GM19324 (cell line): ENCODE measurements around the gene CPNE4.
"Not testable (repeated sequence)": the region's sequence is repeated elsewhere in the genome, so short reads cannot be mapped to it uniquely, and the experiment has no call there.

Experiments used
- ATAC-seq: cut with Tn5 transposase; IDR thresholded peaks from one replicate; pipeline ENCODE4 v1.9.1; 2021; ENCODE audit warnings: mild to moderate bottlenecking, moderate library complexity; ENCODE audit not compliant: unreplicated experiment, low FRiP score

The CPNE4 gene

DNA sequence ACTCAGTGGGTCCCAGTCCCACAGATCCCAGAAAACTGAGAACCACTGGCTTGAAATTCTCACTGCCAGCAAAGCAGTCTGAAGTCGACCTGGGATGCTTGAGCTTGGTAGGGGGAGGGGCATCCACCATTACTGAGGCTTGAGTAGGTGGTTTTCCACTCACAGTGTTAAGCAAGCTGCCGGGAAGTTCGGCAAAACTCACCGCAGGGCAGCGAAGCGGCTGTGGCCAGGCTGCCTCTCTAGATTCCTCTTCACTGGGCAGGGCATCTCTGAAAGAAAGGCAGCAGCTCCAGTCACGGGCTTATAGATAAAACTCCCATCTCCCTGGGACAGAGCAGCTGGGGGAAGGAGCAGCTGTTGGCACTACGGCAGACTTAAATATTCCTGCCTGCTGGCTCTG lies 71.4 kb downstream of the CPNE4 start:
- ATAC-seq, result not testable (repeated sequence)

DNA sequence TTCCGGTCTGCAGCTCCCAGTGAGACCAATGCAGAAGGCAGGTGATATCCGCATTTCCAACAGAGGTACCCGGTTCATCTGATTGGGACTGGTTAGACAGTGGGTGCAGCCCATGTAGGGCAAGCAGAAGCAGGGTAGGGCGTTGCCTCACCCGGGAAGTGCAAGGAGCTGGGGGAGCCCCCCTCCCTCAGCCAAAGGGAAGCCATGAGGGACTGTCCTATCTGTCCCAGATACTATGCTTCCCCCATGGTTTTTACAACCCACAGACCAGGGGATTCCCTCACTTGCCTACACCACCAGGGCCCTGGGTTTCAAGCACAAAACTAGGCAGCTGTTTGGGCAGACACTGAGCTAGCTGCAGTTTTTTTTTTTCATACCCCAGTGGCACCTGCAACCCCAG lies 71.8 kb downstream of the CPNE4 start:
- ATAC-seq, result no peak

- ATAC-seq, result no peak
Observed at GRCh38 chr3:131960324-131960723, 74.5 kb downstream of the CPNE4 start.

- no peak for ATAC-seq
Observed at GRCh38 chr3:131957980-131958379, 76.8 kb downstream of the CPNE4 start.

DNA sequence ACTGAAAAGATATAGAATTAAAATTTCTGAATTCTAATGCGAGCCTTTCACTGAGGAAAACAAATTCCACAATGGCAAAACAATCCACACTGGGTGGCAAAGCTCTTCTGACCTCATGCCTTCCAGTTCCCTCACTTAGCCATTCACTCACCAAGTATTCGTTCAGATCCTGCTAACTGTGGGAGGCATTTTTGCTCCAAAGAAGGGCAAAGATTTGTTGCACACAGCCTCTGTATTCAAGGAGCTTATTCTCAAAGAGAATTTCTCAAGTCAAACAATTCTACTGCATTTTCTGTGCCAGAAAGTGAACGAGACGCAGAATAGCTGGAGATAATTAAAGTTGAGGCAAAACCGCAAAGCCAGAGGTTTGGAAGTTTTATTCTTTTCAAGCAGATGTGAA lies 77.3 kb downstream of the CPNE4 start:
- ATAC-seq, result no peak

GRCh38 chr3:131948806-131949205 lies 86.0 kb downstream of the CPNE4 start:
- ATAC-seq, result no peak

GRCh38 chr3:131944676-131945075 lies 90.1 kb downstream of the CPNE4 start:
- no peak for ATAC-seq

GRCh38 chr3:131933665-131934064 lies 101.1 kb downstream of the CPNE4 start:
- no peak for ATAC-seq

DNA sequence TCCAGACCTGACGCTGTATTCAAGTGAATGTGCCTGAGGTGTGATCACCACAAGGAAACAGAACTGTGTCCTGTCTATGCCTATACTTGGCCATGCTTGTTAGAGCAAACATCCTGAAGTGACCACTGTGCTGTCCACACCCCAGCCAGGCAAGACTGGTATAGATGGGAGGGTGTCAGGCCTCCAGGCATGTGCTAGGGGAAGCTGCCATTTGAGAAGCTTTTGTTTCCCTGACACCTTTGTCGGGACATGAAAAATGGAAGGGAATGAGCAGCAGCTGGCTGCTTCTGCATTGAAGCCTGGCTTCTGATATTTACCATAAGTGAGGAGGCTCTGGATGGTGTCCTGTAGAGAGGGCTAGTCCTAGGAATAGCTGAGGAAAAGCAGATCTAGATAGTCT lies 106.2 kb downstream of the CPNE4 start:
- ATAC-seq, result no peak

GRCh38 chr3:131925571-131925970 lies 109.2 kb downstream of the CPNE4 start:
- no peak for ATAC-seq

DNA sequence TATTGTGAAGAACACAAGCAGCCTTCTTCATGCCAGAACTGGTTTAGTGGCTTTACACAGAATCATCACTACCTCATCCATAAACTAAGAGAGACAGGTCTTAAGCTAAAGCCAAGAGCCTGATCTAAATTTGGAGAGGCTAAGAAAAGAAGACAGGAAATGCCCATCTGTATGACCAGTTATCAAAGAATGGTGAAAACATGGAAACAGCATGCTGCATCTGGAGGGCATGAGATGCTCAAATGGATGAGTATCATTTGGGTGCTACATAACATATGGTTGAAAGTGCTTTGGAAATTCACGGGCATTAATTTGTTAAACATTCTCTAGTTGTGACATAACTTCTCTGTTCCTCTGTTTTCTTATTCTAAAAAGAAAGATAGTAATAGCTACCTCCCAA lies 112.5 kb downstream of the CPNE4 start:
- no peak for ATAC-seq

DNA sequence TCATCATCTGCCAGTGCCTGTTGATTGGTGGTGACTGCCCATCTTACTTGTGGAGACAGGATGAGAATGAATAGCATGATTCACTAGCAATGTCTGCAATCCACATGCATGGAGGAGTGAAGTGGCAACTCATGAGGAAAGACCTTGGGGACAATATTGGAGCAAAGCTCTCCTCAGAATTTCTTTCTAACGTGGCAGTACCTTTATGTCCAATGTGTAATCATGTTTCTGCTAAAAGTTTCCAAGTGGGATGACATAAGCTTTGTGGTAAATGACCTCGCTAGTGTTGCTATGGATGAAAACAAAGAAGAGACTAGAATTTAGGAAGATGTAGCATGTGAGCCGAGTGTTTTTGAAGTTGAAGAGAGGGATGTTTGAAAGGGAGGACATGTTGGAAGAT lies 117.8 kb downstream of the CPNE4 start:
- ATAC-seq, result no peak

GRCh38 chr3:131914090-131914691 lies 120.6 kb downstream of the CPNE4 start:
- no peak for ATAC-seq

DNA sequence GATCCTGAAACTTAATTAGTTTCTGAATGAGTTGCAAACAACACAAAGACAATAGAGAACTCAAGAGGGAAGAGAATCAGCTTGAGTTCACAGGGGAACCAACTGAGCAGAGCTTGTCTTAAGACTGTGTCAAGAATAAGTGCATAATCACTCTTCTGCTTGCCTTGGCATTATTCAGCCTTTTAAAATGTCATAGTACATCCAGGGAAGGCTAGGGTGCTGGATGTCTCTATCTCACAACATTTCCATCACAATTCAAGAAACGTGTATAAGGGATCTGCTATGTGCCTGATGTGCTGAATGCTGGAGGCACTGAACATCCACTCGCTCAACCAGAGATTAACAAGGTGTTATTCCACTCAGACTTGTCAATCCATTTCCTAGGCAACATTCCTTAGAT lies 122.6 kb downstream of the CPNE4 start:
- no peak for ATAC-seq

- no peak for ATAC-seq
Observed at GRCh38 chr3:131907796-131908195, 127.0 kb downstream of the CPNE4 start.

DNA sequence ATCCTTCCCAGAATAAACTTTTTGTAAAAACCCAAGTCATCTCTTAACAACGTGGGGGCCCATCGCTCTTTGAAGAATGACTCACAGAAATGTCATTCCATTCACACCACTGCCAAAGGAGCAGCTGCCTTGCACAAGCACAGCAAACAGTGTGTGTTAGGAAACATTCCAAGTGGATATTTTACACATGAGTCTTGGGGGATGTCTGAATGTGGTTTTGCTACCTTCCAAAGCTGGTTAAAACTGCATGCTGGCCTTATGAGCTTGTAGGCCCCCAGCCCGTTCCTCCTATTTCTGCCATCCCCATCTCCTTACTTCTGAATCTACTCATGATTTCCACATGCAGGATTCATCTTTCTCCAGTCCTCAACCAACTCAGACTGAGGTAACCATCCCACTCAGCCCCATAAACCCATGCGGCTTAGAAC lies 130.8 kb downstream of the CPNE4 start:
- no peak for ATAC-seq

DNA sequence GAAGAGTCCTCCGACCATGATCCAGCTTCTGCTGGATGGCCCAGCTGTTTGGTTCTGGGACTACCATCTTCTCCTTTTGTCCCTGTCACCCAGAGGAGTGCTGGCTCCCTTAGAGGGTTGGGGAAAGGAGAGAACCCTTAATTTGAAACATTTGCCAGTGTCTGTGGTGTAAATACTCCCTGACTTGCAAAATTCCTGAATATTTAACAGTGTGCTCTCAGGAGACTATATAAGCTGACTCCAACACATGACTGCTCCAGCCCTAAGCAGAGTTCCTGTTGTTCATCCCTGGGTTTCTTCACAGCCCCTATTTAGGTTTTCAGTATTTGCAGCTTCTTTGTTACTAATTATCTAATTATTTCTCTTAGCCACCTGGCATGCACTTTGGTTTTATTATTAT lies 133.1 kb downstream of the CPNE4 start:
- no peak for ATAC-seq

GRCh38 chr3:131900891-131901290 lies 133.9 kb downstream of the CPNE4 start:
- ATAC-seq, result no peak

DNA sequence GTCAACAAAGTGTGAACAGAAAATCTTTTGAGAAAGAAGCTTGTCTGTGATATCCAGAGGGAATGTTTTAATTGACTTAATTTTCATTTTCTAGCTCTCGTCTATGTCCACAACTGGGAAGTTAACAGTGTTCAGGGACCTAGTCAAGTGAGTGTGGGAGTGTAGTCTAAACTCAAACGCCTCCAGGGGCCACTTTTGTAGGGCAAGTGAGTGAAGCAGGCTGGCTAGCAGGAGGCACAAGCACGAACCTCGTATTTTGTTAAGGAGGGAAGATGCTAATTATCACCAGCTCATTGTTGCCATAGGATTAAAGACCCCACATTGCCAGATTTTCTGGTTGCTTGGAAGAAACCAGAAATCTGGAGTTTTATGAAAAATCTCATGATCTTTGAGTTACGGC lies 135.8 kb downstream of the CPNE4 start:
- no peak for ATAC-seq

GRCh38 chr3:131898346-131898745 lies 136.5 kb downstream of the CPNE4 start:
- no peak for ATAC-seq

- ATAC-seq, result no peak
Observed at GRCh38 chr3:131896285-131896684, 138.5 kb downstream of the CPNE4 start.

DNA sequence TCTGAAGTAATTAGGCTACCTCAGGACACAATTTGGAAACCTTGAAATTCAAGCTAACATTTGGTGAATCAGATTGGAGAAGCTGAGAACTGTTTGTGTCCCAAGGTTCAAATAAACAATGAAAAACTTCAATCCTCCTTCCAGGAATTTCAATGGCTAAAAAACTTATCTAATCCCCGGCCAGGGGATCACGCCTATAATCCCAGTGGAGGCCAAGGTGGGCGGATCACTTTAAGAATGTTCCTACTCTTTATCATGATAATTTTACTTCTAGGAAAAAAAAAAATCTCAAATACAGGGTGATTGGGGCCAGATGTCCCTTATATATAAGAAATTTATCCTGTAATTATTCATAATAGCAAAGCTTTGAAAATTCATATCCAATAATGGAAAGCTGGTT lies 139.0 kb downstream of the CPNE4 start:
- ATAC-seq, result no peak

- ATAC-seq, result no peak
Observed at GRCh38 chr3:131892331-131892730, 142.5 kb downstream of the CPNE4 start.
